ENCODE measurements around the gene IFT74. TPM values are rescaled to one million over a fixed set of nuclear protein-coding genes. Genes with fewer than 3 reads are reported as not detected.
A peak's percentile ranks its signal among the peaks of the same experiment; 100 is the strongest.

The IFT74 gene
- total and polyA plus RNA-seq, 9 of the 15 experiments (the other 6 are each of a cell fraction or from before 2014, with no cell fraction given): 6.1 to 13.2 (median 9.3) TPM

- Histone ChIP-seq H3K4me3 (no peak overlapping the region), H3K9ac (ENCODE audit: insufficient read depth in 1 of 2, low read depth in 2 of 2, low read length in 2 of 2) (no peak overlapping the region), H3K4me1 (replicated peaks in 1 of 2; ENCODE audit: control insufficient read depth in 2 of 2, insufficient read depth in 2 of 2, low read length in 2 of 2) (peaks cover 0 to 5% of the 10 kb centered on the region in 2 experiments; a peak in 3 of 5 replicates), H3K4me2 (ENCODE audit: insufficient read depth, low read length) (no peak overlapping the region), H2AFZ (ENCODE audit: low read depth, low read length) (no peak overlapping the region), H4K20me1 (replicated peaks; ENCODE audit: control insufficient read depth, insufficient read depth, low read length) (no peaks in the 10 kb centered on the region), H3K9me1 (ENCODE audit: control insufficient read depth, insufficient read depth, low read length) (no peaks in the 10 kb centered on the region), H3K27me3 (ENCODE audit: control insufficient read depth in 2 of 2, insufficient read depth in 2 of 2, low read length in 2 of 2) (no peaks in the 10 kb centered on the region), H3K36me3 (ENCODE audit: control insufficient read depth, insufficient read depth, low read length) (0 out of 3 replicates have a peak, but pooled peaks cover 5% of the 10 kb centered on the region), H3K27ac (ENCODE audit: extremely low read depth, low read depth, low read length) (no peak overlapping the region), H3K9me3 (replicated peaks; ENCODE audit: control insufficient read depth, insufficient read depth, low read depth, low read length) (no peaks in the 10 kb centered on the region), H3K79me2 (ENCODE audit: control insufficient read depth, insufficient read depth, low read length) (peaks cover 94% of the 10 kb centered on the region)
- 37% methylated on average over 3 of the region's 3 CpGs for WGBS (ENCODE audit: insufficient coverage, low coverage, missing lambda C conversion rate)
- intact Hi-C loops (cut with micrococcal nuclease) (no loop called here), in situ Hi-C loops (cut with MboI) (no loop called here)
- BruUV-seq (replicated peaks): no TSS peak
- DNase-seq (ENCODE audit: extremely low read depth in 1 of 4, low spot score in 3 of 4): no peak
- ATAC-seq: no peak
- ChIA-PET CTCF (ENCODE audit: low intra/inter-chr PET ratio) (no interaction called here), POLR2A (no interaction called here)
- no peak for FAIRE-seq
- TF ChIP-seq ZNF263 (CRISPR knock-in tag; IDR thresholded peaks at IDR 0.05; ENCODE audit: borderline replicate concordance): no peak
- TF ChIP-seq PTRF (tag; IDR thresholded peaks at IDR 0.05): no peak
- TF ChIP-seq NCOA1 (IDR thresholded peaks at IDR 0.05; ENCODE audit: low read depth): no peak
- TF ChIP-seq PKNOX1 (IDR thresholded peaks at IDR 0.05): peak; percentile 36; the same call in 1 of the 2 replicates
- 0 out of 2 replicates have a peak, but pooled peaks have one; percentile 9 for TF ChIP-seq NFE2 (IDR thresholded peaks at IDR 0.05; ENCODE audit: low read depth)
- 0 out of 2 replicates have a peak, but pooled peaks have one; percentile 32 for TF ChIP-seq C11orf30 (IDR thresholded peaks at IDR 0.05; ENCODE audit: low read depth)
- TF ChIP-seq MAFG (tag; conservative IDR thresholded peaks at IDR 0.05): peak; percentile 37; the same call in 1 of the 2 replicates
- TF ChIP-seq ZBTB8A (IDR thresholded peaks at IDR 0.05; ENCODE audit: partially characterized antibody): no peak
- TF ChIP-seq CTCFL (IDR thresholded peaks at IDR 0.05; ENCODE audit: borderline replicate concordance, insufficient read depth, low read depth, low read length, poor library complexity, severe bottlenecking): no peak
- peak; percentile 58 for TF ChIP-seq ZNF316 (IDR thresholded peaks at IDR 0.05)
These were observed 16.1 kb upstream of the IFT74 start for GRCh38 chr9:26939955-26940711.
